GM10248 (cell line): Measurements from ENCODE around the gene ITGA7.

ENCODE experiments used
- CTCF ChIA-PET: fragments of 300-600 bp; sonication (Branson Sonifier 250); formaldehyde crosslinking; extraction: SDS; loops from one replicate; lab custom pipeline; 2021; ENCODE audit warnings: antibody characterized with exemption; lab: Yijun Ruan, JAX
- POLR2A ChIA-PET: fragments of 350-650 bp; sonication (Branson Sonifier 250); formaldehyde crosslinking; extraction: SDS; loops from one replicate; lab custom pipeline; 2020; ENCODE audit warnings: antibody characterized with exemption; lab: Yijun Ruan, JAX
- DNase-seq: peaks from one replicate; pipeline ENCODE4 v3.0.0; 2012; ENCODE audit errors: extremely low spot score
- TF ChIP-seq, protein P1 (sequence below): IDR thresholded peaks from 2 replicates; pipeline ENCODE4 v1.5.1; 2012; ENCODE audit warnings: mild to moderate bottlenecking, low read depth; ENCODE audit errors: extremely low read depth, missing control alignments, control extremely low read depth

Gene ITGA7

DNA sequence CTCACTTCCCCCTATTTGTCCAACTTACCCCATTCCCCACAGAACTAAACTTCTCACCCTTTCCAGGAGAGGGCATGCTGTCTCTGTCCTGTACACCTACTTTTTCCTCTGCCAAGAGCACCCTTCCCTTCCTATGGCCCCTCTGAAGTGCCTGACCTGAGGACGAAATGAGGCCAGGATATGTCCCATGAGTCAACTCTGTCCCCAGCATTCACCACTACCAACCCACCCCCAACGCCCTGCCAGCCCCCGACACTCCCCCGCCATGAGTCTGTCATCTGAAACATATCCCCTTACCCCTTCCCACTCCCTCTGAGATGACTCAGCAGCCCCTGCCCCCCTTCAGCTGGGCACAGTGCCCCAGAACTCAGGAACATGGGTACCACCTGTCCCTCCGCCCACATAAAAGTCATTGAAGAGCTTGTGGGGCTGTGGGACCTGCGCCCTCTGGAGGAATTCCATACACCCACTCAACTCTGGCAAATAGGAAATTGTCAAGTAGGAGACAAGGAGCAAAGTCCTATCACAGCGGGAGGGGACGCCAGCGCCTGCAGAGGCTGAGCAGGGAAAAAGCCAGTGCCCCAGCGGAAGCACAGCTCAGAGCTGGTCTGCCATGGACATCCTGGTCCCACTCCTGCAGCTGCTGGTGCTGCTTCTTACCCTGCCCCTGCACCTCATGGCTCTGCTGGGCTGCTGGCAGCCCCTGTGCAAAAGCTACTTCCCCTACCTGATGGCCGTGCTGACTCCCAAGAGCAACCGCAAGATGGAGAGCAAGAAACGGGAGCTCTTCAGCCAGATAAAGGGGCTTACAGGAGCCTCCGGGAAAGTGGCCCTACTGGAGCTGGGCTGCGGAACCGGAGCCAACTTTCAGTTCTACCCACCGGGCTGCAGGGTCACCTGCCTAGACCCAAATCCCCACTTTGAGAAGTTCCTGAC lies 26.3 kb downstream of the ITGA7 start:
- CTCF ChIA-PET = interaction anchor here (1.0 to 4.3 kb wide), 7 partner anchors 10 to 58 kb away, joined by 3 to 25 read pairs (median 5); no protein-coding TSS in a partner anchor
- TF ChIP-seq, protein P1, sequence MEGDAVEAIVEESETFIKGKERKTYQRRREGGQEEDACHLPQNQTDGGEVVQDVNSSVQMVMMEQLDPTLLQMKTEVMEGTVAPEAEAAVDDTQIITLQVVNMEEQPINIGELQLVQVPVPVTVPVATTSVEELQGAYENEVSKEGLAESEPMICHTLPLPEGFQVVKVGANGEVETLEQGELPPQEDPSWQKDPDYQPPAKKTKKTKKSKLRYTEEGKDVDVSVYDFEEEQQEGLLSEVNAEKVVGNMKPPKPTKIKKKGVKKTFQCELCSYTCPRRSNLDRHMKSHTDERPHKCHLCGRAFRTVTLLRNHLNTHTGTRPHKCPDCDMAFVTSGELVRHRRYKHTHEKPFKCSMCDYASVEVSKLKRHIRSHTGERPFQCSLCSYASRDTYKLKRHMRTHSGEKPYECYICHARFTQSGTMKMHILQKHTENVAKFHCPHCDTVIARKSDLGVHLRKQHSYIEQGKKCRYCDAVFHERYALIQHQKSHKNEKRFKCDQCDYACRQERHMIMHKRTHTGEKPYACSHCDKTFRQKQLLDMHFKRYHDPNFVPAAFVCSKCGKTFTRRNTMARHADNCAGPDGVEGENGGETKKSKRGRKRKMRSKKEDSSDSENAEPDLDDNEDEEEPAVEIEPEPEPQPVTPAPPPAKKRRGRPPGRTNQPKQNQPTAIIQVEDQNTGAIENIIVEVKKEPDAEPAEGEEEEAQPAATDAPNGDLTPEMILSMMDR = peak; percentile 14
- POLR2A ChIA-PET = no interaction called here
- no peak for DNase-seq

DNA sequence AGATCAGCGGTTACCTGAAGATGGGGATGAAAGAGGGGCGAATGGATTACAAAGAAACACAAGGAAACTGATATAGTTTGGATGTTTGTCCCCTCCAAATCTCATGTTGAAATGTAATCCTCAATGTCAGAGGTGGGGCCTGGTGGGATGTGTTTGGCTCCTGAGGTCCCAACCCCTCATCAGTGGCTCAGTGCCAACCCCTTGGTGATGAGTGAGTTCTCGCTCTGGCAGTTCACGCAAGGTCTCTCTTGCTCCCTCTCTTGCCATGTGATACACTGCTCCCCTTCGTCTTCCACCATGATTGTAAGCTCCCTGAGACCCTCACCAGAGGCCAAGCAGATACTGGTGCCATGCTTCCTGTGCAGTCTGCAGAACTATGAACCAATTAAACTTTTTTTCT lies 28.0 kb downstream of the ITGA7 start:
- ChIA-PET POLR2A (no interaction called here), CTCF (no interaction called here)
- TF ChIP-seq, protein P1 = no peak
- no peak for DNase-seq

DNA sequence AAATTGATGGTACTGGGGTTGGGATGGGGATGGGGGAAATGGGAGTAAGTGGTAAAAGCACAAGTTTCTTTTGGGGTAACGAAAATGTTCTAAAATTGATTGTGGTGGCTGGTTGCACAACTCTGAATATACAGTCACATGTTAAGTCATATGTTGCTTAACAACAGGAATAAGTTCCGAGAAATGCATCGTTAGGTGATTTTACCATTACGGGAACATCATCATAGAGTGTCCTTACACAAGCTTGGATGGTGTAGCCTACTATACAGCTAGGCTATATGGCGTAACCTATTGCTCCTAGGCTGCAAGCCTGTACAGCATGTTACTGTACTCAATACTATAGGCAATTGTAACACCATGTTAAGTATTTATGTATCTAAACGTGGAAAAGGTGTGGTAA lies 31.0 kb downstream of the ITGA7 start:
- TF ChIP-seq, protein P1 = no peak
- POLR2A ChIA-PET = no interaction called here
- CTCF ChIA-PET = interaction anchor here (1.1 to 1.5 kb wide), 5 partner anchors 17 to 61 kb away, joined by 3 read pairs; partner anchors contain the start of gene ITGA7
- no peak for DNase-seq

DNA sequence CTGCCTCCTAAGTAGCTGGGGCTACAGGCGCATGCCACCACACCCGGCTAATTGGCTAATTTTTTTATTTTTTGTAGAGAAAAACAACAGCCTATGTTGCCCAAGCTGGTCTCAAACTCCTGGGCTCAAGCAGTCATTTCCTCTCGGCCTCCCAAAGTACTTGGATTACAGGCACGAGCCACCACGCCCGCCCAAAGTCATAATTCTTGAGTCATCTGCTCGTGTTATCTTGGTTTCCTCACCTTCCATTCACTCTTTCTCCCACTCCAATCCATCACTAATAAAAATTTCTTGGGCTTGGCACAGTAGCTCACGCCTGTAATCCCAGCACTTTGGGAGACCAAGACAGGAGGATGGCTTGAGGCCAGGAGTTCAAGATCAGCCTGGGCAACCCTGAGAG lies 32.0 kb downstream of the ITGA7 start:
- TF ChIP-seq, protein P1 = no peak
- CTCF ChIA-PET = interaction anchor here (1.0 to 1.3 kb wide), 2 partner anchors 19 to 31 kb away, joined by 3 read pairs; no protein-coding TSS in a partner anchor
- DNase-seq = no peak
- POLR2A ChIA-PET = no interaction called here

DNA sequence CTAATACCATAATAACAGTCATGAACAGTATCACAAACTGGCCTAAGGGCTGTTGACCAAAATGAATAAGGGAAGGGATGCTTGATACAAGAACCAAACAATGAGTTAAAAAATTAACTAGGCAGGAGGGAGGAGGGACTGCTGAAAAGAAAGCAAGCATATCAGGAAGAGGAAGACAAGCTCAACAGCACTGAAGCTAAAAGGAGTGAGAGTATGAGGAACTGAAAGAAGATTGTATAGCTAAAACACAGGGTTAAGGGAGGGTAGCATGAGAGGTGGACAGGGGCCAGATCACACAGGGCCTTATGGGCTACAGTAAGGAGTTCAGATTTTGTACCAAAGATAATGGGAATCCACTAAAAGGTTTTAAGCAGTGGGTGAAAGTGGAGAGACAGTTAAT lies 34.1 kb downstream of the ITGA7 start:
- peak; percentile 73 for DNase-seq
- TF ChIP-seq, protein P1 = no peak
- CTCF ChIA-PET = interaction anchor here (1.0 to 2.3 kb wide), 7 partner anchors 11 to 485 kb away, joined by 3 to 18 read pairs (median 4); no protein-coding TSS in a partner anchor
- POLR2A ChIA-PET = interaction anchor here (0.6 kb wide), 1 partner anchor 1420 kb away, joined by 4 read pairs; no protein-coding TSS in a partner anchor

DNA sequence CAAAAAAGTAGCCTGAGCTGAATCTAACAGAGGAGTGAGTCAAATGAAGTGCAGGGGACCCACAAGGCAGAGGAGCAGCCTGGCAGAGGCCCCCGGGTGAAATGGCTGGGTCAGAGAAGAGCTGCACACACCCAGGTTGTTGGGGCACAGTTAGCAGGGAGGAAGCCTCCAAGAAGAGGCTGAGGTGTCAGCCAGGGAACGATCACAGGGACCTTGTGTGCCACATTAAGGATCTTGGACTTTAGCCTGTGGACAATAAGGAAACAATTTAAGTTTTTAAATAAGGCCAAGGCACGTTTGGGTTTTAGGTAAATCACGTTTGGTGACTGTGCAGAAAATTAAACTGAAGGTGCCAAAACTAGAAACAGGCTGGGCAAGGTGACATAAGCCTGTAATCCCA lies 36.0 kb downstream of the ITGA7 start:
- ChIA-PET POLR2A (no interaction called here), CTCF (interaction anchor here (1.2 to 2.8 kb wide), 3 partner anchors 10 to 20 kb away, joined by 4 to 10 read pairs (median 6); a partner anchor contains a TSS)
- TF ChIP-seq, protein P1 = no peak
- no peak for DNase-seq
